Fibroblast of skin of right quadriceps (primary cell): ENCODE data around the gene KLF11.
"Not testable (repeated sequence)": the region's sequence is repeated elsewhere in the genome, so short reads cannot be mapped to it uniquely, and the experiment has no call there.

ENCODE experiments used
- DNase-seq: peaks from one replicate; pipeline ENCODE4 v3.0.0-alpha.2; 2013

Gene KLF11

GRCh38 chr2:10009811-10010781 lies 33.3 kb upstream of the KLF11 start:
- no peak for DNase-seq

GRCh38 chr2:10010861-10011605 lies 32.3 kb upstream of the KLF11 start:
- not testable (repeated sequence) for DNase-seq

DNA sequence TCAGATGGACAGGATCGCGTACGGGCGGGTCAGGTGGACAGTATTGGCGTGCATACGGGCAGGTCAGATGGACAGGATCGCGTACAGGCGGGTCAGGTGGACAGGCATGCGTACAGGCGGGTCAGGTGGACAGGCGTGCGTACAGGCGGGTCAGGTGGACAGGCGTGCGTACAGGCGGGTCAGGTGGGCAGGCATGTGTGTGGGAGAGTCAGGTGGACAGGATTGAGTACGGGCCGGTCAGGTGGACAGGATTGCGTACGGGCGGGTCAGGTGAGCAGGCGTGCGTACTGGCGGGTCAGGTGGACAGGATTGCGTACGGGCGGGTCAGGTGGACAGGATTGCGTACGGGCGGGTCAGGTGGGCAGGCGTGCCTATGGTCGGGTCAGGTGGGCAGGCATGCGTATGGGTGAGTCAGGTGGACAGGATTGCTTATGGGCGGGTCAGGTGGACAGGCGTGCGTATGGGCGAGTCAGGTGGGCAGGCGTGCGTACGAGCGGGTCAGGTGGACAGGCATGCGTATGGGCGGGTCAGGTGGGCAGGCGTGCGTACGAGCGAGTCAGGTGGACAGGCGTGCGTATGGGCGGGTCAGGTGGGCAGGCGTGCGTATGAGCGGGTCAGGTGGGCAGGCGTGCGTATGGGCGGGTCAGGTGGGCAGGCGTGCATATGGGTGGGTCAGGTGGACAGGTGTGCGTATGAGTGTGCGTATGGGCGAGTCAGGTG lies 31.6 kb upstream of the KLF11 start:
- DNase-seq, result not testable (repeated sequence)

DNA sequence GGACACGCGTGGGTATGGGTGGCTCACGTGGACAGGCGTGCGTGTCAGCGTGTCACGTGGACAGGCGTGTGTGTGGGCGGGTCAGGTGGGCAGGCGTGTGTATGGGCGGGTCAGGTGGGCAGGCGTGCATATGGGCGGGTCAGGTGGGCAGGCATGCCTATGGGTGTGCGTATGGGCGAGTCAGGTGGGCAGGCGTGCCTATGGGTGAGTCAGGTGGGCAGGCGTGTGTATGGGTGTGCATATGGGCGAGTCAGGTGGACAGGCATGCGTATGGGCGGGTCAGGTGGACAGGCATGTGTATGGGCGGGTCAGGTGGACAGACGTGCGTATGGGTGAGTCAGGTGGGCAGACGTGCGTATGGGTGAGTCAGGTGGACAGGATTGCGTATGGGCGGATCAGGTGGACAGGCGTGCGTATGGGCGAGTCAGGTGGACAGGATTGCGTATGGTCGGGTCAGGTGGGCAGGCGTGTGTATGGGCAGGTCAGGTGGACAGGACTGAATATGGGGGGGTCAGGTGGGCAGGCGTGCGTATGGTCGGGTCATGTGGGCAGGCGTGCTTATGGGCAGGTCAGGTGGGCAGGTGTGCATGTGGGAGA lies 30.9 kb upstream of the KLF11 start:
- DNase-seq, result not testable (repeated sequence)

GRCh38 chr2:10012963-10013461 lies 30.3 kb upstream of the KLF11 start:
- no peak for DNase-seq

DNA sequence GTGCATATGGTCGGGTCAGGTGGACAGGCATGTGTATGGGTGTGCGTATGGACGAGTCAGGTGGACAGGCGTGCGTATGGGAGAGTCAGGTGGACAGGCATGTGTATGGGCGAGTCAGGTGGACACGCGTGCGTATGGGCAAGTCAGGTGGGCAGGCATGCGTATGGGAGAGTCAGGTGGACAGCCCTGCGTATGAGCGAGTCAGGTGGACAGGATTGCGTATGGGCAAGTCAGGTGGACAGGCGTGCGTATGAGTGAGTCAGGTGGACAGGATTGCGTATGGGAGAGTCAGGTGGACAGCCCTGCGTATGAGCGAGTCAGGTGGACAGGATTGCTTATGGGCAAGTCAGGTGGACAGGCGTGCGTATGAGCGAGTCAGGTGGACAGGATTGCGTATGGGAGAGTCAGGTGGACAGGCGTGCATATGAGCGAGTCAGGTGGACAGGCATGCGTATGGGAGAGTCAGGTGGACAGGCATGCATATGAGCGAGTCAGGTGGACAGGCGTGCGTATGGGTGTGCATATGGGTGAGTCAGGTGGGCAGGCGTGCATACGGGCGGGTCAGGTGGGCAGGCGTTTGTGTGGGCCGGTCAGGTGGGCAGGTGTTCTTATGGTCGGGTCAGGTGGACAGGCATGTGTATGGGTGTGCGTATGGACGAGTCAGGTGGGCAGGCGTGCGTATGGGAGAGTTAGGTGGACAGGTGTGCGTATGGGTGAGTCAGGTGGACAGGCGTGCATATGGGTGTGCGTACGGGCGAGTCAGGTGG lies 29.5 kb upstream of the KLF11 start:
- DNase-seq, result not testable (repeated sequence)

- DNase-seq, result no peak
These were observed 28.7 kb upstream of the KLF11 start for GRCh38 chr2:10014418-10015190.

GRCh38 chr2:10015376-10015989 lies 27.9 kb upstream of the KLF11 start:
- DNase-seq, result not testable (repeated sequence)

- DNase-seq, result no peak
These were observed 27.1 kb upstream of the KLF11 start for GRCh38 chr2:10016001-10016801.

- no peak for DNase-seq
These were observed 26.5 kb upstream of the KLF11 start for GRCh38 chr2:10016802-10017258.

GRCh38 chr2:10017313-10017941 lies 25.9 kb upstream of the KLF11 start:
- no peak for DNase-seq

- no peak for DNase-seq
These were observed 24.2 kb upstream of the KLF11 start for GRCh38 chr2:10019174-10019573.

DNA sequence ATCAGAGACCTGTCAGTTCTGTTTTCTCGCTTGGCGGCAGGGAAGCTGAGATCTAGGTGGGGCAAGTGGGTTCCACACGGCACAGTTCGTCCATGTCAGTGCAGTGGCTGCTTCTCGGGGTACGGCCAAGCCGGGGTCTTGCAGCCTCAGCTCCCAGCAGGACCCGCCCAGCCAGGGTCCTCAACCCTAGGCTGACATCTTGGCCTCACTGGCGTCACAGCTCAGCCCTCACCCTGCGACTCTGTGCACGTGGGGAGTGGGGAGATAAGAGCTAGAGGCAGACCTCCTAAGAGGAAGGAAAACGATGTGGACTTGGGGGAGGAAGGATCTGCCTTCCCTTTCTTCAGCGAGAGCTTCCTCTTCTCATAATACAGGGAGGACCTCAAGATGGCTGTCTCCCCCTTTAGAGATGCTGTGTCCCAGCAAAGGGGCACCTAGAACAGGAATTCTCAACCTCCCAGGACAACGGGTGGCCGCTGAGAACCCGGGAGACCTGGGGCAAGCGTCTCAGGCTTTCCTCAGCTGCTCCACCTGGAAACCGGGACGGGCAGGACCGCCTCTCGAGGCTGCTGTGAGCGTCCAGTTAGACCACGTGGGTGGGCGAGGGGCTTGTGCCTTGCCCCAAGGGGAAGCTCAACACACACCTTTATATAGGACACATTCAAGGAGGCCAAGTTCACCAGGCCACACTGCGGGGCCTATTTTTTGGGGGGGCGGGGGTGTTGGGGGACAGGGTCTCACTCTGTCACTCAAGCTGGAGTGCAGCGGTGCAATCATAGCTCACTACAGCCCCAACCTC lies 23.5 kb upstream of the KLF11 start:
- no peak for DNase-seq

- no peak for DNase-seq
These were observed 21.3 kb upstream of the KLF11 start for GRCh38 chr2:10022041-10022421.

DNA sequence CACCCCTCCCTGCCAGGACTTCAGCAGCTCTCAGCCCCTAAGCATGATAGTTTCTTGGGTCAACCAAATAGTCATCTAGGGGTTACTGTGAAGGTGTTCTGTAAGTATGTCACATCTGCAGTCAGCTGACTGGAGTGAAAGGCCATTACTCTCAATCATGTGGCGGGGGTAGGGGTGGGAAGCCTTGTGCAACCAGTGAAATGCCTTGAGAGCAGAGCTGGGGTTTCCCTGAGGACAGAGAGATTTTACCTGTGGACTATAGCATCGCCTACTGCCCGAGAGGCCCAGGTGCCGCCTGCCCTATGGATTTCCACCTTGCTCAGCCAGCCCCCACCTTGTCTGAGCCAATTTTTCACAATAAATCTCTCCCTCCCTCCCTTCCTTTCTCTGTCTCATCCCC lies 20.9 kb upstream of the KLF11 start:
- no peak for DNase-seq

DNA sequence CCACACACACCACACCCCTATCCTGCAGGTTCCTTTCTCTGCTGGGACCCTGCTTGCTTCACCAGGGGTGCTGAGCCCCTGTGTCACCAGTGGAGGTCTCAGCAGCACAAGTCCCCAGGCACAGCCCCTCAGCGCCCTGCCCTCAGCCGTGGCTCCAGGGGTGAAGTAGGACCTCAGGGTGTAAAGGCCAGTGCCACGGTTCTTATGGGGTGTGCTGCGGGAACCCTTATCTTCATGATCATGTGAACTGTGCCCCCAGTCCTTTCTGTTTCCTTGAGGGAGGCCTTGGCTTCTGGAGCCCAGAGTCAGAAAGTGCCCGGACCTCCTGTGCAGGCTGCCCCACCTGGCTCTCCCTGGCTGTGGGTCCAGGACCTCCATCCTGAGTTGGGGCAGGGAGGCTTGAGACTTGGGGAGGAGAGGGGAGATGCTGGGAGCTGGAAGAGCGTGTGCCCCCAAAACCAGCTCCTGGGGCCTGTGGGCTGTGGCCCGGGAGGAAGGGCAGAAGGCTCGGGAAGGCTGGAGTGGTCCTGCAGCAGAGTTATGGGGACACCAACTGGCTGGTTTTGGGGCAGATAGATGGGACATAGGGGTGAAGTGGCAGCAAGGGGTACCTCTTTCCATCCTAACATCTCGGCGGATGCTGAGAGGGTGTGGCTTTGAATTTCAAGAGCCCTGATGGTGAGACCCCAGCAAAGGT lies 20.2 kb upstream of the KLF11 start:
- no peak for DNase-seq

GRCh38 chr2:10026940-10027569 lies 16.3 kb upstream of the KLF11 start:
- no peak for DNase-seq
